PC-9 (cell line): Measurements from ENCODE around the gene PCDHA12. TPM values are rescaled to one million over a fixed set of nuclear protein-coding genes. Genes with fewer than 3 reads are reported as not detected.
"Not testable (repeated sequence)": the region's sequence is repeated elsewhere in the genome, so short reads cannot be mapped to it uniquely, and the experiment has no call there.

ENCODE experiments used
- BruUV-seq: library from RNA; stranded (reverse); fragments of 400-500 nt; replicated peaks from 2 replicates; lab custom pipeline; 2021; lab: Mats Ljungman, UMichigan
- CTCF ChIA-PET: fragments of 300-600 bp; sonication (Branson Sonifier 250); formaldehyde crosslinking; loops from one replicate; lab custom pipeline; 2022; ENCODE audit warnings: antibody characterized with exemption; lab: Charles Lee
- POLR2A ChIA-PET: fragments of 300-600 bp; sonication (Branson Sonifier 250); formaldehyde crosslinking; loops from one replicate; lab custom pipeline; 2022; ENCODE audit warnings: antibody characterized with exemption; ENCODE audit not compliant: unreplicated experiment; lab: Charles Lee
- DNase-seq, 2 experiments: peaks; one replicate each; pipeline versions ENCODE4 v3.0.0 to v3.0.0-alpha.2; 2015 to 2022; ENCODE audit warnings: mixed read lengths in 1 of 2
- H2AFZ ChIP-seq: fragments of 200-600 bp; sonication (generic); 2 replicates; pipeline ENCODE4 v1.8.1; 2017; ENCODE audit warnings: antibody characterized with exemption
- H3F3A ChIP-seq: fragments of 200-600 bp; sonication (generic); 2 replicates; pipeline ENCODE4 v1.8.1; 2017; ENCODE audit warnings: antibody characterized with exemption, mild to moderate bottlenecking, low read depth; ENCODE audit not compliant: insufficient read depth
- H3K27ac ChIP-seq: fragments of 200-600 bp; sonication (generic); 2 replicates; pipeline ENCODE4 v1.6.1; 2016; ENCODE audit warnings: mixed run types
- H3K27me3 ChIP-seq: fragments of 200-600 bp; sonication (generic); 2 replicates; pipeline ENCODE4 v1.6.1; 2016; ENCODE audit warnings: low read depth, mixed run types; ENCODE audit not compliant: insufficient read depth
- H3K36me3 ChIP-seq: fragments of 200-600 bp; sonication (generic); 2 replicates; pipeline ENCODE4 v1.6.1; 2016; ENCODE audit warnings: low read depth, mixed run types
- H3K4me1 ChIP-seq: fragments of 200-600 bp; sonication (generic); replicated peaks from 2 replicates; pipeline ENCODE4 v1.6.1; 2016; ENCODE audit warnings: mixed run types; ENCODE audit not compliant: insufficient read depth
- H3K4me2 ChIP-seq: fragments of 200-600 bp; sonication (generic); 2 replicates; pipeline ENCODE4 v1.6.1; 2017; ENCODE audit warnings: mixed run types
- H3K4me3 ChIP-seq: fragments of 200-600 bp; sonication (generic); 2 replicates; pipeline ENCODE4 v1.6.1; 2016; ENCODE audit warnings: mixed run types
- H3K79me2 ChIP-seq: fragments of 200-600 bp; sonication (generic); 2 replicates; pipeline ENCODE4 v1.6.1; 2017; ENCODE audit warnings: low read depth, mixed run types
- H3K9me2 ChIP-seq: fragments of 200-600 bp; sonication (generic); 2 replicates; pipeline ENCODE4 v1.8.1; 2017; ENCODE audit warnings: mild to moderate bottlenecking; ENCODE audit not compliant: insufficient read depth
- H3K9me3 ChIP-seq: fragments of 200-600 bp; sonication (generic); 2 replicates; pipeline ENCODE4 v1.8.1; 2016; ENCODE audit warnings: low read depth; ENCODE audit not compliant: insufficient read depth
- H4K20me1 ChIP-seq: fragments of 200-600 bp; sonication (generic); 2 replicates; pipeline ENCODE4 v1.8.1; 2017; ENCODE audit not compliant: insufficient read depth
- EZH2 ChIP-seq: fragments of 200-600 bp; sonication (generic); IDR thresholded peaks from 2 replicates; pipeline ENCODE4 v1.8.0; 2017; ENCODE audit warnings: antibody characterized with exemption, low read depth
- intact Hi-C: fragments of 100-400 bp; cut with micrococcal nuclease; formaldehyde crosslinking; loops from one replicate; pipeline ENCODE4 v1.10.0; 2022; ENCODE audit not compliant: unreplicated experiment
- total RNA-seq: library from RNA; stranded (reverse); gene quantifications from 2 replicates; pipeline ENCODE4 v1.2.3, GENCODE V29; 2021
- TF ChIP-seq, protein P1 (sequence below): fragments of 200-600 bp; sonication (generic); conservative IDR thresholded peaks from 2 replicates; pipeline ENCODE4 v1.6.1; 2017; ENCODE audit warnings: mixed run types, antibody characterized with exemption, mild to moderate bottlenecking, moderate library complexity

The PCDHA12 gene
- total RNA-seq, 1 experiment from 2014 or later = not detected

GRCh38 chr5:140828362-140828737 lies 46.8 kb upstream of the PCDHA12 start:
- BruUV-seq = no TSS peak
- Histone ChIP-seq H3K79me2 (no peaks in the 10 kb centered on the region), H3K9me2 (no peaks in the 10 kb centered on the region), H3F3A (no peaks in the 10 kb centered on the region), H3K36me3 (no peaks in the 10 kb centered on the region), H3K27ac (no peak overlapping the region), H4K20me1 (no peaks in the 10 kb centered on the region), H2AFZ (no peak overlapping the region), H3K4me1 (no peaks in the 10 kb centered on the region), H3K27me3 (no peaks in the 10 kb centered on the region), H3K4me2 (no peak overlapping the region), H3K4me3 (no peak overlapping the region), H3K9me3 (no peaks in the 10 kb centered on the region; the same call in 1 of the 2 replicates)
- intact Hi-C loops = no loop called here
- POLR2A ChIA-PET = no interaction called here
- TF ChIP-seq EZH2 = no peak
- TF ChIP-seq, protein P1, sequence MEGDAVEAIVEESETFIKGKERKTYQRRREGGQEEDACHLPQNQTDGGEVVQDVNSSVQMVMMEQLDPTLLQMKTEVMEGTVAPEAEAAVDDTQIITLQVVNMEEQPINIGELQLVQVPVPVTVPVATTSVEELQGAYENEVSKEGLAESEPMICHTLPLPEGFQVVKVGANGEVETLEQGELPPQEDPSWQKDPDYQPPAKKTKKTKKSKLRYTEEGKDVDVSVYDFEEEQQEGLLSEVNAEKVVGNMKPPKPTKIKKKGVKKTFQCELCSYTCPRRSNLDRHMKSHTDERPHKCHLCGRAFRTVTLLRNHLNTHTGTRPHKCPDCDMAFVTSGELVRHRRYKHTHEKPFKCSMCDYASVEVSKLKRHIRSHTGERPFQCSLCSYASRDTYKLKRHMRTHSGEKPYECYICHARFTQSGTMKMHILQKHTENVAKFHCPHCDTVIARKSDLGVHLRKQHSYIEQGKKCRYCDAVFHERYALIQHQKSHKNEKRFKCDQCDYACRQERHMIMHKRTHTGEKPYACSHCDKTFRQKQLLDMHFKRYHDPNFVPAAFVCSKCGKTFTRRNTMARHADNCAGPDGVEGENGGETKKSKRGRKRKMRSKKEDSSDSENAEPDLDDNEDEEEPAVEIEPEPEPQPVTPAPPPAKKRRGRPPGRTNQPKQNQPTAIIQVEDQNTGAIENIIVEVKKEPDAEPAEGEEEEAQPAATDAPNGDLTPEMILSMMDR = no peak
- DNase-seq = no peak
- CTCF ChIA-PET = interaction anchor here (1.0 kb wide), 1 partner anchor 13 kb away, joined by 3 read pairs; no protein-coding TSS in a partner anchor

- H3K9me2 ChIP-seq, H3K4me1 ChIP-seq, H3K4me2 ChIP-seq, intact Hi-C loops, H3K9me3 ChIP-seq, H3K36me3 ChIP-seq, H2AFZ ChIP-seq, DNase-seq, CTCF ChIA-PET, POLR2A ChIA-PET, BruUV-seq, H3K27ac ChIP-seq, H3K4me3 ChIP-seq, H3K79me2 ChIP-seq, H4K20me1 ChIP-seq, H3F3A ChIP-seq, H3K27me3 ChIP-seq: not testable (repeated sequence)
Observed at GRCh38 chr5:140829511-140830501, 45.3 kb upstream of the PCDHA12 start.

DNA sequence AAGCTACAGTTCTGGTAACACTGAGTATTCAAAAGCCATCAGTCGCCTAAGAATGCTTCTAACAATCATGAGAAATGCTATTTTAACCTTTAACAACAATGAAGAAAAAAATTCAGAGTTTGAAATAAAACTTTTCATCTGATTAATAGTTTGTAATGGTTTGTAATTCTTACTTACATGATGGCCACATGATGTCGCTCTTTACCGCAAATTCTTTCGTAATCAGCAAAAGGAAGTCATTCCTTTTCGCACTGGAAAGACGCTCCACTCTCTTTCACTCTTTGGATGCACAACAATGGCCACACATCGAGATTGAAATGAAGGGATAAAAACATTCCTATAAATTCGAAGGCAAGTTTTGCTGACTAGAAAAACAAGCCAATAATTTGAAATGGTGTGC lies 41.1 kb upstream of the PCDHA12 start, which contains the start of gene PCDHA7:
Gene PCDHA7 (plus strand): TSS at position 277 of the 400 bp plus-strand sequence. CDS start 115 bp downstream, at position 392.
- H3K36me3 ChIP-seq = no peaks in the 10 kb centered on the region
- ChIA-PET POLR2A (no interaction called here), CTCF (no interaction called here)
- DNase-seq = no peak
- no peaks in the 10 kb centered on the region for H3K79me2 ChIP-seq
- H3K4me1 ChIP-seq = no peaks in the 10 kb centered on the region
- no peaks in the 10 kb centered on the region; the same call in 1 of the 2 replicates for H3K9me3 ChIP-seq
- TF ChIP-seq, protein P1 = 0 out of 2 replicates have a peak, but pooled peaks have one; percentile 19
- no peak for TF ChIP-seq EZH2
- no TSS peak for BruUV-seq
- no peaks in the 10 kb centered on the region for H3F3A ChIP-seq
- H3K4me2 ChIP-seq = no peak within 1 kb of the TSS
- no peak within 1 kb of the TSS for H3K4me3 ChIP-seq
- H3K9me2 ChIP-seq = no peaks in the 10 kb centered on the region
- no peaks in the 10 kb centered on the region for H3K27me3 ChIP-seq
- intact Hi-C loops = no loop called here
- no peak within 1 kb of the TSS for H3K27ac ChIP-seq
- H2AFZ ChIP-seq = no peak within 1 kb of the TSS
- no peaks in the 10 kb centered on the region for H4K20me1 ChIP-seq

- CTCF ChIA-PET, H3K4me3 ChIP-seq: not testable (repeated sequence)
Observed at GRCh38 chr5:140834439-140835008, 40.6 kb upstream of the PCDHA12 start.

More at GRCh38 chr5:140834439-140835008, 40.6 kb upstream of the PCDHA12 start:
- H3K79me2 ChIP-seq, H3K9me3 ChIP-seq, H3F3A ChIP-seq, H3K4me2 ChIP-seq, H2AFZ ChIP-seq, H3K27me3 ChIP-seq, BruUV-seq, DNase-seq, H4K20me1 ChIP-seq, H3K4me1 ChIP-seq, intact Hi-C loops, POLR2A ChIA-PET, H3K36me3 ChIP-seq, H3K9me2 ChIP-seq, H3K27ac ChIP-seq: not testable (repeated sequence)
